Keratinocyte (primary cell): Measurements from ENCODE around the gene SLC9A4. TPM values are rescaled to one million over a fixed set of nuclear protein-coding genes. Genes with fewer than 3 reads are reported as not detected.

Source experiments
- DNase-seq: peaks from one replicate; pipeline ENCODE4 v3.0.0-alpha.2; 2011; ENCODE audit warnings: low read depth, missing footprints, low spot score
- FAIRE-seq: peaks from 2 replicates; lab custom pipeline; 2011; peaks lifted over from hg19 to GRCh38; lab: Jason Lieb, UNC
- H2AFZ ChIP-seq: 2 replicates; pipeline ENCODE4 v1.6.0; 2012; ENCODE audit warnings: low read length, control low read depth, inconsistent platforms; ENCODE audit not compliant: control insufficient read depth
- H3K27ac ChIP-seq: 2 replicates; pipeline ENCODE4 v1.5.1; 2011; ENCODE audit warnings: low read length; ENCODE audit not compliant: control insufficient read depth, insufficient read depth
- H3K27me3 ChIP-seq: 3 replicates; pipeline ENCODE4 v1.6.0; 2011; ENCODE audit warnings: low read length; ENCODE audit not compliant: control insufficient read depth, insufficient read depth; ENCODE audit errors: extremely low read depth
- H3K36me3 ChIP-seq, 2 experiments: 2 replicates in 1 of 2; 3 replicates in 1 of 2; pipeline ENCODE4 v1.5.1; 2011; ENCODE audit warnings: low read length in 2 of 2, mild to moderate bottlenecking in 1 of 2; ENCODE audit not compliant: control insufficient read depth in 2 of 2, insufficient read depth in 2 of 2; ENCODE audit errors: extremely low read depth in 1 of 2
- H3K4me1 ChIP-seq: 3 replicates; pipeline ENCODE4 v1.5.1; 2011; ENCODE audit warnings: low read length; ENCODE audit not compliant: control insufficient read depth, insufficient read depth; ENCODE audit errors: extremely low read depth
- H3K4me2 ChIP-seq: 3 replicates; pipeline ENCODE4 v1.6.0; 2011; ENCODE audit warnings: low read depth, low read length; ENCODE audit not compliant: control insufficient read depth, insufficient read depth; ENCODE audit errors: extremely low read depth
- H3K4me3 ChIP-seq, 3 experiments: fragments of 200-600 bp in 1 of 3; sonication (generic) in 1 of 3; 2 replicates in 2 of 3; 3 replicates in 1 of 3; pipeline ENCODE4 v1.5.1; 2011 to 2016; ENCODE audit warnings: low read length in 3 of 3, mild to moderate bottlenecking in 3 of 3, control low read depth in 2 of 3, inconsistent platforms in 1 of 3, low read depth in 1 of 3, mixed read lengths in 1 of 3, mixed run types in 1 of 3, moderate library complexity in 1 of 3; ENCODE audit not compliant: control insufficient read depth in 2 of 3, insufficient read depth in 2 of 3; ENCODE audit errors: extremely low read depth in 1 of 3
- H3K79me2 ChIP-seq: 2 replicates; pipeline ENCODE4 v1.6.0; 2012; ENCODE audit warnings: low read length; ENCODE audit not compliant: control insufficient read depth, insufficient read depth
- H3K9ac ChIP-seq: 3 replicates; pipeline ENCODE4 v1.6.0; 2011; ENCODE audit warnings: low read length; ENCODE audit not compliant: control insufficient read depth, insufficient read depth; ENCODE audit errors: extremely low read depth
- H3K9me1 ChIP-seq: 3 replicates; pipeline ENCODE4 v1.6.0; 2011; ENCODE audit warnings: low read length; ENCODE audit not compliant: control insufficient read depth, insufficient read depth; ENCODE audit errors: extremely low read depth
- H3K9me3 ChIP-seq: 2 replicates; pipeline ENCODE4 v1.5.1; 2012; ENCODE audit warnings: low read depth, low read length; ENCODE audit not compliant: control insufficient read depth
- H4K20me1 ChIP-seq: 3 replicates; pipeline ENCODE4 v1.6.0; 2011; ENCODE audit warnings: low read length; ENCODE audit not compliant: control insufficient read depth, insufficient read depth; ENCODE audit errors: extremely low read depth
- EZH2 ChIP-seq: IDR thresholded peaks from one replicate; pipeline ENCODE4 v1.6.1; 2012; ENCODE audit warnings: inconsistent platforms, mild to moderate bottlenecking, low read length, moderate library complexity
- dilution Hi-C: fragments of 300-500 bp; cut with MboI; formaldehyde crosslinking; loops from one replicate; pipeline ENCODE4 v1.7.0; 2020; ENCODE audit warnings: low sequenced_read_pairs; ENCODE audit not compliant: extremely low pct_ligation_motif_present
- polyA plus RNA-seq, 5 experiments: library from polyadenylated mRNA; depleted of rRNA in 3 of 5; stranded (reverse) in 3 of 5; stranded (forward) in 1 of 5; unstranded in 1 of 5; fragments of >200 nt; gene quantifications; 1 replicate in 1 of 5; 2 replicates in 3 of 5; 3 replicates in 1 of 5; pipeline versions ENCODE4 v1.2.1 to v1.2.3, GENCODE V29; 2011 to 2012; ENCODE audit warnings: missing spikeins in 2 of 5, low read depth in 1 of 5, low replicate concordance in 1 of 5
- TF ChIP-seq, protein P1 (sequence below), 3 experiments: IDR thresholded peaks in 1 of 3; conservative IDR thresholded peaks in 1 of 3; optimal IDR thresholded peaks in 1 of 3; 2 replicates in 2 of 3; 3 replicates in 1 of 3; pipeline versions ENCODE3 to v1.5.1; 2011; ENCODE audit warnings: low read length in 3 of 3, mild to moderate bottlenecking in 3 of 3, moderate library complexity in 2 of 3, control low read depth in 1 of 3, inconsistent platforms in 1 of 3; ENCODE audit not compliant: insufficient read depth in 2 of 3; ENCODE audit errors: extremely low read depth in 1 of 3

SLC9A4 gene
- polyA plus RNA-seq, 1 donor (not counting 4 experiments of a cell fraction or from before 2014, with no cell fraction given), result not detected

DNA sequence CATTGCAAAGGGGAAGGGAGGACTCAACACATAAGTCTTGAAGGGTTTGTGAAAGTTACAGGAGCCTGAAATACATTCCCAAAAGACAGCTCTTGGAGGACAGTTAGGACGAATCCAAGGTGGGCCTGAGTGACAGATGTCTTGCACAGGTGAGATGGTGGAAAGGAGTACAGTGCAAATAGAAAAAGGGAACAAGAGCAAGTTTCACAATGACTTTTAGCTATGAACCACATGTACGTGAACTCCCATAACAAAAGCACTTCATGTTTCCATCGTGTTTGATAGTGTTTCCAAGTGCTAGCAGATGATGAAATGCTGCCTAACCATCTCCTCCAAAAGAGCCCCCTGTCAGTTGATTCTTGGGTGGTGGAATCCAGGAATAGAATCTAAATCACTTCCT lies 48.3 kb upstream of the SLC9A4 start:
- DNase-seq, result no peak
- no peak overlapping the region for H3K9ac ChIP-seq
- TF ChIP-seq, protein P1, sequence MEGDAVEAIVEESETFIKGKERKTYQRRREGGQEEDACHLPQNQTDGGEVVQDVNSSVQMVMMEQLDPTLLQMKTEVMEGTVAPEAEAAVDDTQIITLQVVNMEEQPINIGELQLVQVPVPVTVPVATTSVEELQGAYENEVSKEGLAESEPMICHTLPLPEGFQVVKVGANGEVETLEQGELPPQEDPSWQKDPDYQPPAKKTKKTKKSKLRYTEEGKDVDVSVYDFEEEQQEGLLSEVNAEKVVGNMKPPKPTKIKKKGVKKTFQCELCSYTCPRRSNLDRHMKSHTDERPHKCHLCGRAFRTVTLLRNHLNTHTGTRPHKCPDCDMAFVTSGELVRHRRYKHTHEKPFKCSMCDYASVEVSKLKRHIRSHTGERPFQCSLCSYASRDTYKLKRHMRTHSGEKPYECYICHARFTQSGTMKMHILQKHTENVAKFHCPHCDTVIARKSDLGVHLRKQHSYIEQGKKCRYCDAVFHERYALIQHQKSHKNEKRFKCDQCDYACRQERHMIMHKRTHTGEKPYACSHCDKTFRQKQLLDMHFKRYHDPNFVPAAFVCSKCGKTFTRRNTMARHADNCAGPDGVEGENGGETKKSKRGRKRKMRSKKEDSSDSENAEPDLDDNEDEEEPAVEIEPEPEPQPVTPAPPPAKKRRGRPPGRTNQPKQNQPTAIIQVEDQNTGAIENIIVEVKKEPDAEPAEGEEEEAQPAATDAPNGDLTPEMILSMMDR (optimal IDR thresholded peaks at IDR 0.05 in 1 of 3, IDR thresholded peaks at IDR 0.05 in 1 of 3, conservative IDR thresholded peaks at IDR 0.05 in 1 of 3; ENCODE audit: extremely low read depth in 1 of 3, insufficient read depth in 2 of 3, low read length in 3 of 3), result no peak
- TF ChIP-seq EZH2, result no peak
- no peak overlapping the region for H3K4me3 ChIP-seq
- no peaks in the 10 kb centered on the region for H4K20me1 ChIP-seq
- H3K27me3 ChIP-seq, result peaks cover 14% of the 10 kb centered on the region
- no peak overlapping the region for H3K4me2 ChIP-seq
- no peak overlapping the region for H3K27ac ChIP-seq
- H2AFZ ChIP-seq, result no peak overlapping the region
- H3K79me2 ChIP-seq, result no peaks in the 10 kb centered on the region
- H3K4me1 ChIP-seq, result no peaks in the 10 kb centered on the region
- H3K9me1 ChIP-seq, result no peaks in the 10 kb centered on the region
- FAIRE-seq, result no peak
- H3K9me3 ChIP-seq, result no peaks in the 10 kb centered on the region
- dilution Hi-C loops, result no loop called here
- no peaks in the 10 kb centered on the region for H3K36me3 ChIP-seq

DNA sequence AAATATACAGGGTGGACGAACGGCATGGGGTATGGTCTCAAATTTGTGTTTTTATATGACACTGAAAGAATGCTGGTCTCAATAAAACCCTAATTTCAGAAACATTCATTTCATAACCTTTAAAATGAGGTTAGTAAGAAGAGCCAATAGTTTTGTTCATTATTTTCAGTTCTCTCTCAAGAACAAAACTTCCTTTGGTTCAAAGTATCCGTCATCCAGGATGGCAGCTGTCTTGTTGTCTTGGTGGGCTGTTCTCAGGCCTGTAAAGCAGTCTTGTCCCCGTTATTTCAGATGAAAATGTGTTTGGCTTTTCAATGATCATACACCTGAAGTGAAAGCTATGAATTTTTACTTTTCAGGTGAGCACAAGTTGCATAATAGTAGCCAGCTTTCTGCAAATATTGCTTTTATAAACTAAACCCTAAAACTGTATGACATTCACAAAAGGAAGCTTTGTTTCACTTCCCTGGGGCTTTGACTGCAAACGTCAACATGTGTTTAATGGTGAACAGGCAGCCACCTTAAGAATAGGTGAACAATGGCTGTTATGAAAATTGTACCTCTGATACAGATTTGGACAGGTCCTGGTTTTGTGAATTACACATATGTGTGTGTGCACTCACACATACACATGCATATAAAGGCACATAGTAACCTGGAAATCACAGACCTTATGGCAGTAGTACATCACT lies 47.4 kb upstream of the SLC9A4 start:
- Histone ChIP-seq H3K27ac (no peak overlapping the region), H3K4me1 (no peaks in the 10 kb centered on the region), H3K9ac (no peak overlapping the region), H4K20me1 (no peaks in the 10 kb centered on the region), H3K79me2 (no peaks in the 10 kb centered on the region), H3K9me1 (no peaks in the 10 kb centered on the region), H3K4me3 (no peak overlapping the region), H3K9me3 (no peaks in the 10 kb centered on the region), H3K27me3 (peaks cover 9% of the 10 kb centered on the region), H3K36me3 (no peaks in the 10 kb centered on the region), H3K4me2 (no peak overlapping the region), H2AFZ (no peak overlapping the region)
- DNase-seq, result no peak
- TF ChIP-seq, protein P1 (optimal IDR thresholded peaks at IDR 0.05 in 1 of 3, IDR thresholded peaks at IDR 0.05 in 1 of 3, conservative IDR thresholded peaks at IDR 0.05 in 1 of 3; ENCODE audit: extremely low read depth in 1 of 3, insufficient read depth in 2 of 3, low read length in 3 of 3), result no peak
- TF ChIP-seq EZH2, result no peak
- dilution Hi-C loops, result no loop called here
- no peak for FAIRE-seq
